GM12865 (cell line): Measurements from ENCODE around the gene NAPB.

ENCODE experiments used
- DNase-seq: peaks from one replicate; pipeline ENCODE4 v3.0.0; 2010; ENCODE audit warnings: low read depth
- H3K4me3 ChIP-seq: 2 replicates; pipeline ENCODE4 v1.5.1; 2011; ENCODE audit warnings: mild to moderate bottlenecking, low read depth, low read length, control low read depth
- TF ChIP-seq, protein P1 (sequence below): IDR thresholded peaks from 2 replicates; pipeline ENCODE4 v1.5.1; 2011; ENCODE audit warnings: low read length, control low read depth, low read depth, inconsistent platforms; ENCODE audit not compliant: insufficient read depth; ENCODE audit errors: missing control alignments

NAPB gene

DNA sequence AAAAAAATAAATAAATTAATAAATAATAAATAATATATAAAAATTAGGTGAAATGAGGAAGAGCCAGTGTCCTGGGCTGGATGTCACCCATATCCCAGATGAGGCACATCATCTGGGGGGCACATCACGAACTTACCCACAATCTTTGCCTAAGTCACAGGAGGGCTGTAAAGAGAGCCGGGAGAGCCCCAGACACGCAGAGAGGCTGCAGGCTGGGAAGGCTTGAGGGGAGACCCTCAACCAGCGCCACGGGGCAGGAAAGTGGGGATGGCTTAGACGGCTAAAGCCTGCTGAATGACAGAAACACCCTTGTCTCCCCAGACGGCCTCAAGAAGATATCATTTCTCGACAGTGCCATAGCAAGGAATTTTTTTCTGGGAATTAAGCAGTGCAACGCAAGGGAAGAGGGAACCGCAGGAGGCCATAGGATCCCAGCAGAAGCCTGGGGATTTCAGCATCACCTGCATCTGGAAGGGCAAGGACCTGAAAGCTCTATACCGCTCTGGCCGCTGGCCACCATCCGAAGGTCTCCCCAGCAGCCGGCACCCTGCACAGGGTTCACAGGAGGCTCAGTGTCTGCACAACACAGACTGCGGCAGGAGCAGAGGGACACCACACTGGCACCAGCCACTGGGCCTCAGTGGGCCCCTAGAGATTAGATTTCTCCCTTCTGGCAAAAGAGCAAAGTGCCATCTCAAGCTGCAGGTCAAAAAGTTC is 93.5 kb downstream of the NAPB start:
- TF ChIP-seq, protein P1, sequence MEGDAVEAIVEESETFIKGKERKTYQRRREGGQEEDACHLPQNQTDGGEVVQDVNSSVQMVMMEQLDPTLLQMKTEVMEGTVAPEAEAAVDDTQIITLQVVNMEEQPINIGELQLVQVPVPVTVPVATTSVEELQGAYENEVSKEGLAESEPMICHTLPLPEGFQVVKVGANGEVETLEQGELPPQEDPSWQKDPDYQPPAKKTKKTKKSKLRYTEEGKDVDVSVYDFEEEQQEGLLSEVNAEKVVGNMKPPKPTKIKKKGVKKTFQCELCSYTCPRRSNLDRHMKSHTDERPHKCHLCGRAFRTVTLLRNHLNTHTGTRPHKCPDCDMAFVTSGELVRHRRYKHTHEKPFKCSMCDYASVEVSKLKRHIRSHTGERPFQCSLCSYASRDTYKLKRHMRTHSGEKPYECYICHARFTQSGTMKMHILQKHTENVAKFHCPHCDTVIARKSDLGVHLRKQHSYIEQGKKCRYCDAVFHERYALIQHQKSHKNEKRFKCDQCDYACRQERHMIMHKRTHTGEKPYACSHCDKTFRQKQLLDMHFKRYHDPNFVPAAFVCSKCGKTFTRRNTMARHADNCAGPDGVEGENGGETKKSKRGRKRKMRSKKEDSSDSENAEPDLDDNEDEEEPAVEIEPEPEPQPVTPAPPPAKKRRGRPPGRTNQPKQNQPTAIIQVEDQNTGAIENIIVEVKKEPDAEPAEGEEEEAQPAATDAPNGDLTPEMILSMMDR, result no peak
- H3K4me3 ChIP-seq, result no peak overlapping the region
- DNase-seq, result no peak

DNA sequence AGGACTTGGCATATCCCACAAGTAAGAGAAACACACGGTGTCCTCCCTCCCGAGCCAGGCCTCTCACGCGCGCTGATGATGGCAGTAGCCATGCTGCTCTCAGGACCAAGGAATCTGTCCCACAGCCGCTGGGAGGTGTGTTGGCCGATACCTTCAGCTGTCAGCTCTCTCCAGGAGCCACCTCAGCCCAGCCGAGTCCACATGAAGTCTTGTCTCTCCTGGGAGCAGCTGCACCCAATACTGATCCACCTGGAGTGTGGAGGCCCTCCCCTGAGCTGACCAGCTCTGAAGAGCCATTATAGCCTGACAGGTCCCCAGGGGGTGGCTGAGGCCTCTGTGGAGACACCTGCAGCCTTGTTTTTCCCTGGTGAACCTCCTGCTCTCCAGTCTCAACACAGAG is 94.5 kb downstream of the NAPB start:
- TF ChIP-seq, protein P1, result no peak
- H3K4me3 ChIP-seq, result no peak overlapping the region
- no peak for DNase-seq

DNA sequence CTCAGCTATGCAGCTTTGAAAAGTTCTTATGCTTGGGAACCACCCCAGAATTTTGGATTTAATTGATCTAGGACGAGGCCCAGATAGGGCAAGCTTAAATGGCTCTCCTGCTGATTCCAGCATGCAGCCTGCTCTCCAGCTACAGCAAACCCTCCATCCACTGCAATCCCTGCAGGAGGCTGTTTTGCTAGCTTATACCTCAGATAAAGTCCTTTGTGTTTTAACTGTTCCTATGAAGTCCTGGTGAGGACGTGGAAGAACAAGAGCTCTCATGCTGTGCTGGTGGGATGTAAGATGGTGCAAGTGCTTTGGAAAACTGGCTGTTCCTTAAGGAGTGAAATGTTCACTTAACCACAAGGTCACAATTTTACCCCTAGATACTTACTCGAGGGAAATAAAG is 96.2 kb downstream of the NAPB start:
- H3K4me3 ChIP-seq, result no peak overlapping the region
- DNase-seq, result no peak
- TF ChIP-seq, protein P1, result no peak
